HFF-Myc (cell line): ENCODE results near the gene COQ8A.

Experiments used
- DNase-seq: peaks from one replicate; pipeline ENCODE4 v3.0.0-alpha.2; 2011; ENCODE audit warnings: low read depth; ENCODE audit errors: extremely low read depth
- H3K4me3 ChIP-seq: replicated peaks from 2 replicates; pipeline ENCODE4 v1.5.1; 2011; ENCODE audit warnings: low read depth, mild to moderate bottlenecking, control low read depth, low read length
- TF ChIP-seq, protein P1 (sequence below): IDR thresholded peaks from 2 replicates; pipeline ENCODE4 v1.5.1; 2012; ENCODE audit warnings: mild to moderate bottlenecking, low read depth, low read length, control low read depth; ENCODE audit errors: missing control alignments

The COQ8A gene

DNA sequence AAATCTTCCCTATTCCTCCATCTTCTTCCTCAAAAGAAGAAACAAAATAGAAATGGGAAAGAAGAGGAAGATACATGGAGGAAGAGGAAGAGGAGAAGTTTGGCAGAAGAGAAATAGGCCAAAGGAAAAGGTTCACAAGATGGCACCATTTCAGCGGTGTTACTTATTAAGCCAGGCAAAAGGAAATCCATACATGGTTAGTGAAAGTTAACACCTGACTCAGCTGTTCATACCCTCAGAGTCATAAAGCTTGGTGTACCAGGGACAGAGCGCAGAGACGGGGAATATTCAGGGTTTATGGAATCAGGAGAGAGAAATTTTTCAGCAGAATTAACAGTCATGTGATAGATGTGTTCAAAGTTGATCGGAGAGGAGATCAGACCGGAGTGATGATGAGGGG lies 70.6 kb downstream of the COQ8A start:
- TF ChIP-seq, protein P1, sequence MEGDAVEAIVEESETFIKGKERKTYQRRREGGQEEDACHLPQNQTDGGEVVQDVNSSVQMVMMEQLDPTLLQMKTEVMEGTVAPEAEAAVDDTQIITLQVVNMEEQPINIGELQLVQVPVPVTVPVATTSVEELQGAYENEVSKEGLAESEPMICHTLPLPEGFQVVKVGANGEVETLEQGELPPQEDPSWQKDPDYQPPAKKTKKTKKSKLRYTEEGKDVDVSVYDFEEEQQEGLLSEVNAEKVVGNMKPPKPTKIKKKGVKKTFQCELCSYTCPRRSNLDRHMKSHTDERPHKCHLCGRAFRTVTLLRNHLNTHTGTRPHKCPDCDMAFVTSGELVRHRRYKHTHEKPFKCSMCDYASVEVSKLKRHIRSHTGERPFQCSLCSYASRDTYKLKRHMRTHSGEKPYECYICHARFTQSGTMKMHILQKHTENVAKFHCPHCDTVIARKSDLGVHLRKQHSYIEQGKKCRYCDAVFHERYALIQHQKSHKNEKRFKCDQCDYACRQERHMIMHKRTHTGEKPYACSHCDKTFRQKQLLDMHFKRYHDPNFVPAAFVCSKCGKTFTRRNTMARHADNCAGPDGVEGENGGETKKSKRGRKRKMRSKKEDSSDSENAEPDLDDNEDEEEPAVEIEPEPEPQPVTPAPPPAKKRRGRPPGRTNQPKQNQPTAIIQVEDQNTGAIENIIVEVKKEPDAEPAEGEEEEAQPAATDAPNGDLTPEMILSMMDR = no peak
- H3K4me3 ChIP-seq = no peak overlapping the region
- no peak for DNase-seq

GRCh38 chr1:227016990-227017389 lies 76.9 kb downstream of the COQ8A start:
- no peak overlapping the region for H3K4me3 ChIP-seq
- DNase-seq = no peak
- TF ChIP-seq, protein P1 = no peak

DNA sequence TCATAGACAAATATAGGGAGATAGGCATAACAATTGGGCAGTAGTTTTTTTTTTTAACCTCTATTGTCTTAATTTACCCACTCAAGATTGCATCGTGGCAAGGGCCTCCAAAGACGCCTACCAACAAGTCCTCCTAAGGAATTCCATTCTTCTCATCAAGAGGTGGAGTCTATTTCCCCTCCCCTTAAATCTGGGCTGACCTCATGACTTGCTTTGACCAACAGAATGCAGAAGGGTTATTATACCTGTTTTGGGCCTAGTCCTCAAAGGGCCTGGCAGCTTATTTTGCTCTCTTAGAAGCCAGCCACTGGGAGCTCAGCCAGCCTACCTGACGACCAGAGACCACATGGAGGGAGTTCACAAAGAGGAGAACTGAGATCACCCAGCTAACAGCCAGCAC lies 92.3 kb downstream of the COQ8A start:
- no peak for DNase-seq
- TF ChIP-seq, protein P1 = no peak
- H3K4me3 ChIP-seq = no peak overlapping the region

DNA sequence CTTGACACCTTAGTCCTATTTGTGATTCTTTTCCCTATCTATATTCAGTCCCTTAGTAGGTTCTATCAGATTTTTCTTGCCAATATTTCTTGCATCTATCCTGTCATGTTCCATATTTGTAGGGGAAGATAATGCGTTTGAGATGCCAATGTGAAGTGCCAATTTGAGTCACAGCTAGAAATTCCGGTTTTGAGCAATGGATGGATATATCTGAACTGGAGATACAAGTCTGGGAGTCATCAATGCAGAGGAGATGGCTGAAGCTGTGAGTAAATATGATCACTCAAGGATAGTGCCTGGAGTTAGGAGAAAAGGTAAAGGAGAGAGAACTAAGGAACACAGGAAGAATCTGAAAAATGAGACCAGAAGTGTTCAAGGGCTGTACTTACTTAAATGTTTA lies 93.8 kb downstream of the COQ8A start:
- TF ChIP-seq, protein P1 = no peak
- H3K4me3 ChIP-seq = no peak overlapping the region
- no peak for DNase-seq

GRCh38 chr1:227035316-227035715 lies 95.2 kb downstream of the COQ8A start:
- no peak for DNase-seq
- TF ChIP-seq, protein P1 = no peak
- H3K4me3 ChIP-seq = no peak overlapping the region

DNA sequence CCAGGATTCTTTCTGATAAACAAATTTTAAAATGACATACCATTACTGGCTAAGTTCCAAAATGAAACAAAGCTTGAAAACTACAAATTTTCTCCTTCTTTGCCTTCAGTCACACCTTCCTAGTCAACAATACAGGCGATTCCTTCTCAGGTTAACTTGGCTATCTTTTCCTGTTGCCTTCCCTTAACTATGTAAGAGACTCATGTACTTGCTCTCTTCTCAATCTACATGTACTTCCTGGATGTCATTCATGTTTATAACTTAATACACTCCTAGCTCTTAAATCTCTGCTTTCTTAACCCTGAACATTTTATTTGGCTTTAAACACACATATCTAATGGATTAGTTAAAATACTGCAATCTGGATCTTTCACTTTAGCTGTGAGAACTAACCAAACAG lies 97.0 kb downstream of the COQ8A start:
- TF ChIP-seq, protein P1 = no peak
- DNase-seq = no peak

More for the DNA sequence above, 97.0 kb downstream of the COQ8A start:
- H3K4me3 ChIP-seq = no peak overlapping the region
